IMR-90 (cell line): Measurements from ENCODE around the gene TCF19. TPM values are rescaled to one million over a fixed set of nuclear protein-coding genes. Genes with fewer than 3 reads are reported as not detected.
A peak's percentile ranks its signal among the peaks of the same experiment; 100 is the strongest.

Experiments used
- ATAC-seq: fragments of 200-7000 bp; cut with Tn5 transposase; 2 replicates; pipeline ENCODE4 v1.9.1; 2020; ENCODE audit warnings: low read depth, mild to moderate bottlenecking, moderate library complexity
- BruUV-seq: library from RNA; stranded (reverse); fragments of 400-500 nt; replicated peaks from 2 replicates; lab custom pipeline; 2021; lab: Mats Ljungman, UMichigan
- CTCF ChIA-PET: fragments of 300-600 bp; formaldehyde crosslinking; extraction: SDS; loops from one replicate; lab custom pipeline; 2021; ENCODE audit warnings: antibody characterized with exemption; lab: Yijun Ruan, JAX
- POLR2A ChIA-PET: fragments of 300-600 bp; sonication (Branson Sonifier 250); formaldehyde crosslinking; loops from one replicate; lab custom pipeline; 2022; ENCODE audit warnings: antibody characterized with exemption; ENCODE audit not compliant: unreplicated experiment; lab: Charles Lee
- DNase-seq: peaks from one replicate; pipeline ENCODE4 v3.0.0; 2013
- H2AFZ ChIP-seq: replicated peaks from 2 replicates; pipeline ENCODE3; 2013; ENCODE audit warnings: low read length, mild to moderate bottlenecking; ENCODE audit not compliant: poor library complexity
- H2AK5ac ChIP-seq: 2 replicates; pipeline ENCODE4 v1.6.1; 2013; ENCODE audit warnings: low read depth, low read length, inconsistent platforms
- H2AK9ac ChIP-seq: replicated peaks from 2 replicates; pipeline ENCODE3; 2013; ENCODE audit warnings: mild to moderate bottlenecking, low read depth, low read length, moderate library complexity; ENCODE audit not compliant: poor library complexity
- H2BK120ac ChIP-seq: 2 replicates; pipeline ENCODE4 v1.6.1; 2013; ENCODE audit warnings: low read depth, low read length, inconsistent platforms
- H2BK15ac ChIP-seq: 3 replicates; pipeline ENCODE4 v1.6.1; 2013; ENCODE audit warnings: low read depth, low read length, inconsistent platforms
- H2BK20ac ChIP-seq: 2 replicates; pipeline ENCODE4 v1.6.1; 2013; ENCODE audit warnings: low read depth, mild to moderate bottlenecking, inconsistent platforms, low read length, moderate library complexity
- H2BK5ac ChIP-seq: 2 replicates; pipeline ENCODE4 v1.6.1; 2013; ENCODE audit warnings: mild to moderate bottlenecking, low read depth, low read length, inconsistent platforms; ENCODE audit not compliant: poor library complexity, severe bottlenecking
- H3K14ac ChIP-seq: replicated peaks from 2 replicates; pipeline ENCODE4 v1.6.1; 2013; ENCODE audit warnings: low read depth, low read length, inconsistent platforms
- H3K18ac ChIP-seq: 2 replicates; pipeline ENCODE4 v1.6.1; 2013; ENCODE audit warnings: low read depth, low read length, control low read depth
- H3K23ac ChIP-seq: 2 replicates; pipeline ENCODE4 v1.6.1; 2013; ENCODE audit warnings: low read depth, low read length, inconsistent platforms
- H3K27ac ChIP-seq: 2 replicates; pipeline ENCODE4 v1.5.1; 2013; ENCODE audit warnings: mild to moderate bottlenecking, control low read depth, low read length; ENCODE audit not compliant: insufficient read depth
- H3K27me3 ChIP-seq: 2 replicates; pipeline ENCODE4 v1.6.1; 2013; ENCODE audit warnings: low read length; ENCODE audit not compliant: control insufficient read depth, insufficient read depth
- H3K36me3 ChIP-seq: 2 replicates; pipeline ENCODE4 v1.6.1; 2013; ENCODE audit warnings: low read length, mixed read lengths; ENCODE audit not compliant: control insufficient read depth, insufficient read depth
- H3K4ac ChIP-seq: 2 replicates; pipeline ENCODE4 v1.6.1; 2013; ENCODE audit warnings: low read depth, low read length, inconsistent platforms
- H3K4me1 ChIP-seq: 2 replicates; pipeline ENCODE4 v1.6.1; 2013; ENCODE audit warnings: low read length, mixed read lengths; ENCODE audit not compliant: control insufficient read depth, insufficient read depth
- H3K4me2 ChIP-seq: 2 replicates; pipeline ENCODE4 v1.6.1; 2013; ENCODE audit warnings: low read depth, mild to moderate bottlenecking, control low read depth, low read length, moderate library complexity
- H3K4me3 ChIP-seq: 2 replicates; pipeline ENCODE4 v1.5.1; 2013; ENCODE audit warnings: low read depth, mild to moderate bottlenecking, control low read depth, low read length, moderate library complexity; ENCODE audit not compliant: insufficient read depth
- H3K56ac ChIP-seq: 2 replicates; pipeline ENCODE4 v1.6.1; 2013; ENCODE audit warnings: low read length, inconsistent platforms; ENCODE audit not compliant: insufficient read depth; ENCODE audit errors: extremely low read depth
- H3K79me1 ChIP-seq, 2 experiments: 2 replicates each; pipeline ENCODE4 v1.6.1; 2013; ENCODE audit warnings: low read length in 2 of 2, inconsistent platforms in 1 of 2, low read depth in 1 of 2
- H3K9ac ChIP-seq: 2 replicates; pipeline ENCODE4 v1.6.1; 2013; ENCODE audit warnings: low read depth, low read length, control low read depth
- H3K9me1 ChIP-seq: 2 replicates; pipeline ENCODE4 v1.6.1; 2013; ENCODE audit warnings: low read length, inconsistent platforms; ENCODE audit not compliant: insufficient read depth
- H3K9me3 ChIP-seq: 2 replicates; pipeline ENCODE4 v1.6.1; 2013; ENCODE audit warnings: low read length; ENCODE audit not compliant: control insufficient read depth, insufficient read depth
- H4K20me1 ChIP-seq: 2 replicates; pipeline ENCODE4 v1.6.1; 2013; ENCODE audit warnings: low read length, inconsistent platforms; ENCODE audit not compliant: insufficient read depth
- H4K5ac ChIP-seq: 2 replicates; pipeline ENCODE4 v1.6.1; 2013; ENCODE audit warnings: mild to moderate bottlenecking, low read depth, low read length, control low read depth
- H4K8ac ChIP-seq, 2 experiments: 2 replicates each; pipeline ENCODE4 v1.6.1; 2013; ENCODE audit warnings: low read depth in 2 of 2, low read length in 2 of 2, control low read depth in 1 of 2, inconsistent platforms in 1 of 2
- H4K91ac ChIP-seq: 2 replicates; pipeline ENCODE4 v1.6.1; 2013; ENCODE audit warnings: low read depth, low read length, inconsistent platforms; ENCODE audit not compliant: insufficient read depth
- CHD1 ChIP-seq: IDR thresholded peaks from 2 replicates; pipeline ENCODE4 v1.6.1; 2012; ENCODE audit warnings: low read depth, low read length, improper control_type of control experiment
- MAZ ChIP-seq: IDR thresholded peaks from 2 replicates; pipeline ENCODE4 v1.6.1; 2012; ENCODE audit warnings: low read depth, mild to moderate bottlenecking, low read length, improper control_type of control experiment, moderate library complexity, borderline replicate concordance
- POLR2A ChIP-seq: IDR thresholded peaks from 2 replicates; pipeline ENCODE4 v1.6.1; 2012; ENCODE audit warnings: mild to moderate bottlenecking, low read depth, low read length
- RAD21 ChIP-seq: IDR thresholded peaks from 2 replicates; pipeline ENCODE4 v1.6.1; 2012; ENCODE audit warnings: low read length, improper control_type of control experiment
- RCOR1 ChIP-seq: IDR thresholded peaks from 2 replicates; pipeline ENCODE4 v1.6.1; 2012; ENCODE audit warnings: mild to moderate bottlenecking, low read length, improper control_type of control experiment; ENCODE audit not compliant: insufficient replicate concordance
- SMC3 ChIP-seq: fragments of 150-350 bp; IDR thresholded peaks from 2 replicates; pipeline ENCODE4 v1.6.1; 2016; ENCODE audit warnings: low read depth, mild to moderate bottlenecking, antibody characterized with exemption, low read length, moderate library complexity
- WGBS, 2 experiments: methylation state at CpG; one replicate each; pipeline versions ENCODE4 v1.1.5 to v1.1.7; 2013; ENCODE audit warnings: missing lambda C conversion rate in 2 of 2; ENCODE audit not compliant: insufficient read length in 1 of 2; ENCODE audit errors: extremely low coverage in 2 of 2; 5-methylcytosine and 5-hydroxymethylcytosine counted together
- dilution Hi-C: fragments of 300-500 bp; cut with HindIII; formaldehyde crosslinking; loops from one replicate; pipeline ENCODE4 v1.14.3; 2018; ENCODE audit warnings: low sequenced_read_pairs; ENCODE audit not compliant: unreplicated experiment
- in situ Hi-C: fragments of 300-500 bp; cut with MboI; formaldehyde crosslinking; loops from 3 replicates; pipeline ENCODE4 v1.14.3; 2019; ENCODE audit warnings: low sequenced_read_pairs, inconsistent platforms, mixed read lengths
- intact Hi-C: fragments of 100-400 bp; cut with micrococcal nuclease; formaldehyde crosslinking; loops from 2 replicates; pipeline ENCODE4 v1.10.0; 2022
- polyA plus RNA-seq, 3 experiments: library from polyadenylated mRNA; depleted of rRNA; stranded (reverse); fragments of >200 nt; gene quantifications; 2 replicates each; pipeline ENCODE4 v1.2.3, GENCODE V29; 2012; ENCODE audit warnings: low replicate concordance in 1 of 3
- total RNA-seq: library from RNA; depleted of rRNA; stranded (reverse); fragments of >200 nt; gene quantifications from 2 replicates; pipeline ENCODE4 v1.2.3, GENCODE V29; 2012
- TF ChIP-seq, protein P1 (sequence below): conservative IDR thresholded peaks from 2 replicates; pipeline ENCODE4 v1.5.1; 2012; ENCODE audit warnings: mild to moderate bottlenecking, low read depth, low read length, improper control_type of control experiment

The TCF19 gene
- total and polyA plus RNA-seq, 2 of the 4 experiments (the other 2 are of a cell fraction): 13.1 to 14.2 TPM

DNA sequence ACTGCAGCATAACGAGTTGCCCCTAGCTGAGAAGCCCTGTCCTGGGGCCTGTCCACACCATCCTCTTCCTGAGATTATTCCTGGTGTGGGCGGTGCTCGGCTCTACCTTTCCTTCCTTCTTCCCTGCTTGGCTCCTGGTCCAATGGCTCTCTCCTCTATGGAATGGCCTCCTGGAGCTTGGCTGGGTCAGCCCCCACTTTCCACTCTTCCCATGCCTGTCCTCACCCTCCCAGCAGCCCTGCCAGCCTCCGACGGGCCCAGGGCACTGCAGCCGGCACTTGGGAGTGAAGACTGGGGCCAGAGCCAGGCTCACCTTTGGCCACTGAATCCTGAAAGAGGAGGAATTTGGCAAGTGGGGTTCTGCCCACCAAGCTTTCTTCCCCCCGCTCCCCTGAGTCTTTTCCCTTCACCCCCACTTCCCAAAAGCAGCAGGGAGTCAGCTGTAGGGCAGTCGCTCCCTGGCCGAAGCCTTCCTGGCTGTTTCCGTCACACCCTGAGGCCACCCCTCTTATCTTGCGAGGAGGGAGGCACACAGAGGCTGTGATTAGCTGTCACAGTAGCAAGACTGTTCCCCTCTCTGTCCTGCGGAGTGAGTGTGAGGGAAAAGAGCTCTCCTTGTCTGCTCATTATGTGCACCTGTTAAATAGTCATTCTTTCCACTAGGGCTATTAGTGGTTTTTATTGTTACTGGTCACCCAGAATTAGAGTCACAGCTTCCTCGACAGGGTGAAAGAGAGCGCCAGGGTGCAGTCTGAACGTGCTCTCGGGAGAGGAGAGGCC, 31.8 kb upstream of the TCF19 start (continued):
- no peak for TF ChIP-seq POLR2A

DNA sequence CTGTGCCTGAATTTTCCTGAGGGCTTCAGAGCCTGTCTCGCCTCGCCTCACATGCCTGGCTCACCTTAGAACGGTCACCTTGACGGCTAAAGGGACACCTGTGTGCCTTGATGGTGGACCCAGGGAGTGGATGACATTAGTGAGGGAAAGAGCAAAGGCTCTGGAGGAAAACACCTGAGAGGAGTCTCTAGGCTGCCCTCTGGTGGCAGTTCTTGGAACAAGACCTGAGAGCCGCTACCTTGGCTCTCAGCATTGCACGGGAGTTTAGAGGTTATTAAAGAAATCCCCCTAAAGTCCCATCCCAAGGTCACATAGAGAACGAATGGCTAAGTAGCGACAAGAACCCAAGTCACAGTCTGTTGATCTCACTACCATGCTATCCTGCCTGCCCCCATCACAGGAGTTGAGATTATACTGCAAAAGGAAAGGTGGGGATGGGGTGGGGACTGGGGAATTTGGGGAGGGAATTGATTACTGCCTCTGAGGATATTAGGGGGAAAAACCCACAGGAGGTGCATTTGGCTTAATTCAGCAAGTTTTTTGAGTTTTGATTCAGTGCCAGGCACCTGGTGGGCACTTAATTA, 30.2 kb upstream of the TCF19 start:
- H4K20me1 ChIP-seq: no peaks in the 10 kb centered on the region; the same call in 1 of the 2 replicates
- peak overlapping the region; percentile 66; the same call in 1 of the 2 replicates for H2AK5ac ChIP-seq
- dilution Hi-C loops: no loop called here
- H4K91ac ChIP-seq: no peak overlapping the region
- CTCF ChIA-PET: interaction anchor here (1.0 kb wide), 1 partner anchor 64 kb away, joined by 3 read pairs; no protein-coding TSS in a partner anchor
- no peak overlapping the region for H3K4me2 ChIP-seq
- no peaks in the 10 kb centered on the region for H3K9me3 ChIP-seq
- no peak overlapping the region for H3K9ac ChIP-seq
- no peak overlapping the region for H3K56ac ChIP-seq
- H2AK9ac ChIP-seq: peak overlapping the region; percentile 89
- peak; percentile 70 for ATAC-seq
- H3K18ac ChIP-seq: no peak overlapping the region
- no peaks in the 10 kb centered on the region for H3K36me3 ChIP-seq
- DNase-seq: peak; percentile 24
- in situ Hi-C loops: no loop called here
- no peak overlapping the region for H3K14ac ChIP-seq
- intact Hi-C loops: no loop called here
- H3K4me3 ChIP-seq: no peak overlapping the region
- H3K4me1 ChIP-seq: peaks cover under 1% of the 10 kb centered on the region; the same call in 1 of the 2 replicates
- H4K5ac ChIP-seq: no peak overlapping the region
- no peaks in the 10 kb centered on the region for H3K9me1 ChIP-seq
- H4K8ac ChIP-seq: no peak overlapping the region
- H3K27me3 ChIP-seq: peaks cover 11% of the 10 kb centered on the region
- no peak overlapping the region for H3K4ac ChIP-seq
- POLR2A ChIA-PET: no interaction called here
- no peak overlapping the region for H2BK5ac ChIP-seq
- WGBS, 2 experiments: 0% methylated on average over 2 of the region's 8 CpGs; no CpG with 5 or more reads in 1 of the 2 experiments
- H2BK15ac ChIP-seq: no peak overlapping the region
- TF ChIP-seq CHD1 (no peak), SMC3 (peak; percentile 51), MAZ (no peak), RAD21 (peak; percentile 53), RCOR1 (no peak)
- TF ChIP-seq, protein P1, sequence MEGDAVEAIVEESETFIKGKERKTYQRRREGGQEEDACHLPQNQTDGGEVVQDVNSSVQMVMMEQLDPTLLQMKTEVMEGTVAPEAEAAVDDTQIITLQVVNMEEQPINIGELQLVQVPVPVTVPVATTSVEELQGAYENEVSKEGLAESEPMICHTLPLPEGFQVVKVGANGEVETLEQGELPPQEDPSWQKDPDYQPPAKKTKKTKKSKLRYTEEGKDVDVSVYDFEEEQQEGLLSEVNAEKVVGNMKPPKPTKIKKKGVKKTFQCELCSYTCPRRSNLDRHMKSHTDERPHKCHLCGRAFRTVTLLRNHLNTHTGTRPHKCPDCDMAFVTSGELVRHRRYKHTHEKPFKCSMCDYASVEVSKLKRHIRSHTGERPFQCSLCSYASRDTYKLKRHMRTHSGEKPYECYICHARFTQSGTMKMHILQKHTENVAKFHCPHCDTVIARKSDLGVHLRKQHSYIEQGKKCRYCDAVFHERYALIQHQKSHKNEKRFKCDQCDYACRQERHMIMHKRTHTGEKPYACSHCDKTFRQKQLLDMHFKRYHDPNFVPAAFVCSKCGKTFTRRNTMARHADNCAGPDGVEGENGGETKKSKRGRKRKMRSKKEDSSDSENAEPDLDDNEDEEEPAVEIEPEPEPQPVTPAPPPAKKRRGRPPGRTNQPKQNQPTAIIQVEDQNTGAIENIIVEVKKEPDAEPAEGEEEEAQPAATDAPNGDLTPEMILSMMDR: peak; percentile 66
- H3K27ac ChIP-seq: no peak overlapping the region
- H2AFZ ChIP-seq: peak overlapping the region; percentile 13
- no peak overlapping the region for H3K23ac ChIP-seq
- H3K79me1 ChIP-seq: no peaks in the 10 kb centered on the region
- no peak overlapping the region for H2BK20ac ChIP-seq
- H2BK120ac ChIP-seq: no peak overlapping the region
- BruUV-seq: no TSS peak
